Thymus (tissue), 2 donors: Measurements from ENCODE around the gene KCNA10. TPM values are rescaled to one million over a fixed set of nuclear protein-coding genes. Genes with fewer than 3 reads are reported as not detected.

Source experiments
- polyA plus RNA-seq: library from polyadenylated mRNA; stranded (reverse); fragments of 200-250 nt; gene quantifications from one replicate; pipeline ENCODE4 v1.2.3, GENCODE V29; 2013
- total RNA-seq: library from RNA; stranded (reverse); fragments of 120-200 nt; gene quantifications from one replicate; pipeline ENCODE4 v1.2.4, GENCODE V29; 2013
- donor health status: healthy.

The KCNA10 gene
- total and polyA plus RNA-seq, 2 donors = 0.05 TPM

Other genes starting within 250 kb of the KCNA10 start
- gene RBM15, start 179.8 kb downstream of the KCNA10 start, total RNA-seq = 26.0 TPM
- gene RBM15, start 179.8 kb downstream of the KCNA10 start, polyA plus RNA-seq = 5.6 TPM
- 0.71 TPM for gene SLC16A4, start 128.1 kb downstream of the KCNA10 start, total RNA-seq
- 2.8 TPM for gene SLC16A4, start 128.1 kb downstream of the KCNA10 start, polyA plus RNA-seq
- 144 TPM for gene LAMTOR5, start 111.5 kb downstream of the KCNA10 start, total RNA-seq
- 296 TPM for gene LAMTOR5, start 111.5 kb downstream of the KCNA10 start, polyA plus RNA-seq
- 0.19 TPM for gene PROK1, start 68.0 kb downstream of the KCNA10 start, total RNA-seq
- 0.50 TPM for gene PROK1, start 68.0 kb downstream of the KCNA10 start, polyA plus RNA-seq
- gene KCNA2, start 87.2 kb upstream of the KCNA10 start, total RNA-seq = 2.5 TPM
- 0.50 TPM for gene KCNA2, start 87.2 kb upstream of the KCNA10 start, polyA plus RNA-seq
- 22.9 TPM for gene KCNA3, start 155.8 kb upstream of the KCNA10 start, total RNA-seq
- gene KCNA3, start 155.8 kb upstream of the KCNA10 start, polyA plus RNA-seq = 4.6 TPM